GM06990 (cell line): ENCODE results near the gene MAP4.
A peak's percentile ranks its signal among the peaks of the same experiment; 100 is the strongest.

Source experiments
- DNase-seq: peaks from one replicate; pipeline ENCODE4 v3.0.0-alpha.2; 2011; ENCODE audit not compliant: insufficient read length; ENCODE audit errors: extremely low read depth
- H3K27me3 ChIP-seq: replicated peaks from 2 replicates; pipeline ENCODE4 v1.6.0; 2011; ENCODE audit warnings: low read length; ENCODE audit not compliant: control insufficient read depth, insufficient read depth
- H3K36me3 ChIP-seq: 2 replicates; pipeline ENCODE4 v1.5.1; 2011; ENCODE audit warnings: low read length; ENCODE audit not compliant: control insufficient read depth, insufficient read depth
- H3K4me3 ChIP-seq: replicated peaks from 2 replicates; pipeline ENCODE4 v1.5.1; 2011; ENCODE audit warnings: low read depth, mild to moderate bottlenecking, control low read depth, low read length
- TF ChIP-seq, protein P1 (sequence below): IDR thresholded peaks from 2 replicates; pipeline ENCODE4 v1.5.1; 2011; ENCODE audit warnings: low read length, control low read depth, mild to moderate bottlenecking, inconsistent platforms; ENCODE audit not compliant: insufficient read depth, poor library complexity, severe bottlenecking

Gene MAP4

DNA sequence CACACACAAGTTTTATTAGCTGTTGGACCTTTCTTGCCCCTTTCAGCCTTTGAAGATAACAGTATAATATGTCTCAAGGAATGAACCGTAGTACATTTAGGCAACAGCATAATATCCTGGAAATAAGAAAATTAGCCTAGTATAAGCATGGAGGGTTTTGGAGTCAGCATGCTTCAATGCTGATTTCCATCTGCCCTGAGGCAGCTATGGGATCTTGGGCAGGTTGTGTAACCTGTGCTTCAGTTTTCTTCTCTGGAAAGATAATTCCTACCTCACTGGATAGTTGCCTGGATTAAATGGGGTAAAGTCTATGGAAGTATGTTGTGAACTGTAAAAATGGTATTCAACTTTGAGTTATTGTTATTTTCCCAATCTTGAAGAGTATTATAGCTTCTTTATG lies 211.6 kb downstream of the MAP4 start:
- H3K4me3 ChIP-seq = no peak overlapping the region
- no peaks in the 10 kb centered on the region for H3K27me3 ChIP-seq
- TF ChIP-seq, protein P1, sequence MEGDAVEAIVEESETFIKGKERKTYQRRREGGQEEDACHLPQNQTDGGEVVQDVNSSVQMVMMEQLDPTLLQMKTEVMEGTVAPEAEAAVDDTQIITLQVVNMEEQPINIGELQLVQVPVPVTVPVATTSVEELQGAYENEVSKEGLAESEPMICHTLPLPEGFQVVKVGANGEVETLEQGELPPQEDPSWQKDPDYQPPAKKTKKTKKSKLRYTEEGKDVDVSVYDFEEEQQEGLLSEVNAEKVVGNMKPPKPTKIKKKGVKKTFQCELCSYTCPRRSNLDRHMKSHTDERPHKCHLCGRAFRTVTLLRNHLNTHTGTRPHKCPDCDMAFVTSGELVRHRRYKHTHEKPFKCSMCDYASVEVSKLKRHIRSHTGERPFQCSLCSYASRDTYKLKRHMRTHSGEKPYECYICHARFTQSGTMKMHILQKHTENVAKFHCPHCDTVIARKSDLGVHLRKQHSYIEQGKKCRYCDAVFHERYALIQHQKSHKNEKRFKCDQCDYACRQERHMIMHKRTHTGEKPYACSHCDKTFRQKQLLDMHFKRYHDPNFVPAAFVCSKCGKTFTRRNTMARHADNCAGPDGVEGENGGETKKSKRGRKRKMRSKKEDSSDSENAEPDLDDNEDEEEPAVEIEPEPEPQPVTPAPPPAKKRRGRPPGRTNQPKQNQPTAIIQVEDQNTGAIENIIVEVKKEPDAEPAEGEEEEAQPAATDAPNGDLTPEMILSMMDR = no peak
- no peak for DNase-seq
- H3K36me3 ChIP-seq = no peaks in the 10 kb centered on the region; the same call in 1 of the 2 replicates

DNA sequence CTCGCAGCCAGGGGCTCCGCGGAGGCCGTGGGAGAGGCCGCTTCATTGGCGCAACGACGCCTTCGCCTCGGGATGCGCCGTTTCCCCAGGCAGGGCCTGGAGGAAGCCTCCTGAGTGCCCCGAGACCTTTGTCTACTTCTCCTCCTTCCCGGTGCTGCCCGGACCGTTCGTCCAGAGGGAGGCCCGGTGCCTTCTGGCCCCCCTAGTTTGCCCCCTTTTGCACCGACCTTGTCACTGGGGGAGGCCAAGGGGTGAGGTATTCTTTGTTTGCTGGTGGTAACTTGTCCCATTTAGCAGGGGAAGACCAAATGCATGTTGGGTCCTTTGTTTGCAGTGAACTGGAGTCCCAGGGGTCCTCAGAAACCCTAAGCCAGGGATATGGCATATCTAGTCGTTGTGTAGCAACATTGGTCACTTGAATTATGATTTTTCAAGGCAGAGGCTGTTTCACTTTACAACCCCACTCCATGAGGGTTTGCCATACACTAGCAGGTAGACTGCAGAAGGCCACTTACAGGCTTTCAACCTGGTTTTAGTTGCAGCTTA lies 212.7 kb downstream of the MAP4 start:
- TF ChIP-seq, protein P1 = no peak
- Histone ChIP-seq H3K27me3 (no peaks in the 10 kb centered on the region), H3K4me3 (peak overlapping the region; percentile 94), H3K36me3 (no peaks in the 10 kb centered on the region; the same call in 1 of the 2 replicates)
- DNase-seq = no peak

DNA sequence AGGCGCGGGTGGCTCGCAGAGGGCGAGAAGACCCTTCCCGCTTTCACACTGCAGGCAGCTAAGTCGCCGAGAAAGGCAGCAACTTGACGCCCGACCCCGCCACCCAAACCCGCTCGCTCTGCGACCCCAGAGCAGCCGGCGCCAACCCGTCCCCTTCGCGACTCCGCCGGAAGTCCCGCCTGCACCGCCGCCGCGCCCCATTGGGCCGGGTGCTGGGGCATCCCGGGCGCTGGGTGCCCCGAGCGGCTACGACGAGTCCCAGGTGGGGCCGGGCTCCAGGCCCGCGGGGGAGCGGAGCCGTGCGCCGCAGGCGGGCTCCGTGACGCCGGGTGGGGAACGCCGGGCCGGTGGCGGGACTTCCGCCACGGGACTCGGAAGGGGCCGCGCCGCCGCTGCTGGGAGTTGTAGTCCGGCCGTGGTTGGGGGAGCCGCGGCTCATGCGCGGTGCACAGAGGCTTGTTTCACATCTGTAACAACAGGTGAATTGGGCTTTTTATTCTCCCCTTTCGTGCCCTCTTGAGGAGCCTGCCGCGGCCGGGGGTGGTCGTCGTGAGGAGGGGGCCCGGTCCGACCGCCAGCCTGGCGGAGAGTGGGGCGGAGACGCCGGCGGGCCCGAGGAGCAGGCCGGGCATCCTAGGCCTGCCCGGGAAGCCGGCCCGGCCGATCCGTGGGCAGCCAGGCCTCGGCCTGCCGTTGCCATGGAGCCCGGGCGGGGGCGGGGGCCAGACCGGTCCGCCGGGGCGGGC lies 213.3 kb downstream of the MAP4 start, which contains the start of gene DHX30:
TSS of gene DHX30 (plus strand) at position 405 of the 746 bp plus-strand sequence. CDS start 7,546 bp downstream, outside the sequence.
- no peaks in the 10 kb centered on the region; the same call in 1 of the 2 replicates for H3K36me3 ChIP-seq
- H3K27me3 ChIP-seq = no peaks in the 10 kb centered on the region
- peak within 1 kb of the TSS; percentile 94 for H3K4me3 ChIP-seq
- peak; percentile 90 for DNase-seq
- TF ChIP-seq, protein P1 = no peak
